Stimulated activated CD4-positive, alpha-beta T cell treated with anti-CD3 and anti-CD28 coated beads, TNF-alpha, amount 100 ng/mL, for 48 hours (primary cell): ENCODE results near the gene DAPK1.
"Not testable (repeated sequence)": the region's sequence is repeated elsewhere in the genome, so short reads cannot be mapped to it uniquely, and the experiment has no call there.

Source experiments
- DNase-seq, 3 donors: peaks; one replicate each; pipeline ENCODE4 v3.0.0-alpha.2; 2020; ENCODE audit warnings: low read depth in 3 of 3

Gene DAPK1

DNA sequence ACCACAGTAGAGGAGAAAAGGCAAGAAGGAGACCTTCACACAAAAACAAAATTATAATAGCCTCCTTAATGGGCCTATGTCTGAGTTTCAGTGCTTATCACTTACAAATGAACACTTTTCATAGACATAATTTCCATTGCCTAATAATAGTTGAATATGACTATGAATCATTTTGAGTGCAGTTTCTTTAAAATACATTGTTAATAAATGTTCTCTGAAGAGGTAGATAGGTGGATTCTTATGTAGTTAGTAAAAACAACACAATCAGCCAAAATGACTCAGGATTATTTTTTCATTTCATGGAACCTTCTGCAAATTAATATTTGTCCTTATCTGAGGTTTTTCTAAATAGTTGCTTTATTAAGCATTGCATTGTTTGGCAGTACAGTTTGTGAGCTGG lies 45.6 kb downstream of the DAPK1 start:
- DNase-seq = no peak

DNA sequence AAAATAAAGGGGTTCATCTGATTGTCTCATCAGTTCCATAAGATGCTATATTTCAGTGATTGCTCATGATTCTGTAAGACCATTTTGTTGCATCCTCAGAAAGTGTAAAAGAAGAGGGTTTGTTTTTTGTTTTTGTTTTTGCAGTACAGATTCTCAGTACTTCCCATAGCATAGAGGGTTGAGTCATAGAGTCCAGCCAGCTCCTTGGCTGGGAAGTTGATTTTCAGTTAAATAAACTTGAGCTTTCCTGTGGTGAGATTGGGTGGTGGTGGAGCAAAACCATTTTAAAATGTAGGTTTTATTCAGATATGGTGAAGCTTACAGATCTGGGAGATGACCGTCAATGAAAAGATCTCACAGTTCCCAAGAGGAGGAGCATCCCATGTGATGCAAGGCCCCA lies 48.2 kb downstream of the DAPK1 start:
- DNase-seq = no peak

DNA sequence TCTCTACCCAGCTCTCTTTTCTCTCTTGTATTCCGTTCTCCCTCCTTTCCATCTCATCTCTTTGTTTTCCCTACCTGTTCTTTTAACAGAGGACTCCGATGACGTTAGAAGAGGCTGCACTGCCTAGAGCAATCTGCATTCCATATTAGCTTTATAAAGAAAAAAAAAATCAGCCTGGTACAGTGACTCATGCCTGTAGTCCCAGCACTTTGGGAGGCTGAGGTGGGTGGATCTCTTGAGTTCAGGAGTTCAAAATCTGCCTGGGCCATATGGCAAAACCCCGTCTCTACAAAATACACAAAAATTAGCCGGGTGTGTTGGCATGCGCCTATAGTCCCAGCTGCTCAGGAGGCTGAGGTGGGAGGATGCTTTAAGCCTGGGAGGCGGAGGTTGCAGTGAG lies 49.0 kb downstream of the DAPK1 start:
- DNase-seq = no peak

DNA sequence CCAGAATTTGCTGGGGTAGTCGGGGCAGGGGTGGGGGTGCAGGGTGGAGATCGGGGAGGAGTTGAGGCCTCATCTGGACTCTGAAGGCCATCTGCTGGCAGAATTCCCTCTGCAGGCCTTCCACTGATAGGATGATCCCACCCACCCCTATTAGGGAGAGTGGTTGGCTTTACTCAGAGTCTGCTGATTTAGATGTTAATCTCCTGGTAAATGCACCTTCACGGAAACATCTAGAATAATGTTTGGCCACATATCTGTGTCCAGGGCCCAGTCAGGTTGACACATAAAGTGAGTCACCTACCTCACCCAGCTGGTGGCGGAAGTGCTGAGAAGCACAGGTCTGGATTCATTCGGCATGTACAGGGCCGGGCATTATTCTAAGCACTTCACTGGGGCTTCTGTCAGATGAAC lies 50.0 kb downstream of the DAPK1 start:
- no peak for DNase-seq

DNA sequence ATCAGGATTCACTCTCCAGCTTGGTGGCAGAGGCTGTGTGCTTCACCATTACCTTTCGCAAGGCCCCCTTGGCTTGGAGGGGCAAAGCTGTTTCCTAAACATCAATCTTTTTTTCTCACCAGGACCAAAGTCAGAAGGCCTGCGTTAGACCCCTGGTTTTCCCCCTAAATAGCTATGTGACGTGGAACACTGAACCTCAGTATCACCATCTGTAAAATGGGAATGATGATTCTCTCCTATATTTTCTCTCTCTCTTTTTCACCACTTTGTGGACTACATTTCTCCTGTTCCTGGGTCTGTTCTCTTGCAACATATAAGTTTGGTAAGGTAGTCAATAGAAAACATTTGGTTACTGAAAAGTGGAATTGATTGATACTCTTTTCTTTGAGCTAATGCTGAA lies 50.5 kb downstream of the DAPK1 start:
- no peak for DNase-seq

DNA sequence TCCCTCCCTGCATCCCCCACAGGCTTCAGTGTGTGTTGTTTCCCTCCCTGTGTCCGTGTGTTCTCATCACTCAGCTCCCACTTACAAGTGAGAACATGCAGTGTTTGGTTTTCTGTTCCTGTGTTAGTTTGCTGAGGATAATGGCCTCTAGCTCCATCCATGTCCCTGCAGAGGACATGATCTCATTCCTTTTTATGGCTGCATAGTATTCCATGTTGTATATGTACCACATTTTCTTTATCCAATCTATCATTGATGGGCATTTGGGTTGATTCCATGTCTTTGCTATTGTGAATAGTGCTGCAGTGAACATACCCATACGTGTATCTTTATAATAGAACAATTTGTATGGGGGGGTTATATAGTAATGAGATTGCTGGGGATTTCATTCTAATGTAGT lies 51.4 kb downstream of the DAPK1 start:
- not testable (repeated sequence) for DNase-seq

DNA sequence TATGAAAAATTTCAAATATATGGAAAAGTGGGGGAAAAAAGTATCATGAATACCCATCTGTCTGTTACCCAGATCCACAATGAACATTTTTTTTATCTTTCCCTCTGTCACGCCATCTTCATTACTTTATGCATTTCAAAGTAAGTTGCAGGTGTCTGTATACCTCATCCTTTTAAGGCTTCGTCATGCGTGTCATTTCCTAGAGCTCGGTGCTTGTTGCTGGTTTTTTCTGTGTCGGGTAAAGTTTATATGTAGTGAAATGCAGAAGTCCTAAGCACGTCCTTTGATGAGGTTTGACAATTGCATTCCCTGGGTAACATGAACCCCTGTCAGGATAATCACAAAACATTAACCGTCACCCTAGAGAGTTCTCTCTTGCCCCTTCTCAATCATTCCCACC lies 52.1 kb downstream of the DAPK1 start:
- DNase-seq = no peak

DNA sequence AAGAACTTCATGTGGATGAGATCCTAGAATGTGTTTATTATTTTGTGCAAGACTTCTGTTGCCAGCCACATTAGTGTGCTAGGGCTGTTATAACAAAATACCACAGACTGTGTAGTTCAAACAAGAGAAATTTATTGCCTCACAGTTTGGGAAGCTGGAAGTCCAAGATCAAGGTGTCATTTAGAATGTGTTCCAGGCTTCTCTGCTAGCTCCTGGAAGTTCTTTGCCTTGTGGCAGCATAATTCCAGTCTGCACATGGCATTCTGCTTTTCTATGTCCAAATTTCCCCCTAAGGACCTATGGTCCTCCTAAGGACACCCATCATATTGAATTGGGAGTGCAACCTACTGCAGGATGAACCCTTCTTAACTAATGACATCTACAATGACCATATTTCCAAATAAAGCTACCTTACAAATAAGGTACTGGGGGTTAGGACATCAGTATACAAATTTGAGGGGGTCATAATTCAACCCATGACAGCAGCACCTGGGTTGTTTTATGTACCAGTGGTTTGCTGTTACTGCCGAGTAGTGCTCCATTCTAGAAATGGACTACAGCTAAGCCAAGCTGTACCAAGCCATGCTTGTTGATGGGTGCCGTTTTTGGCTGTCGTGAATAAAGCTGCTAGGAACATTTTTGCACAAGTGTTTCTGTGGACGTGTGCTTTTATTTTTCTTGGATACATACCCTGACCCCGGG lies 52.7 kb downstream of the DAPK1 start:
- no peak for DNase-seq

DNA sequence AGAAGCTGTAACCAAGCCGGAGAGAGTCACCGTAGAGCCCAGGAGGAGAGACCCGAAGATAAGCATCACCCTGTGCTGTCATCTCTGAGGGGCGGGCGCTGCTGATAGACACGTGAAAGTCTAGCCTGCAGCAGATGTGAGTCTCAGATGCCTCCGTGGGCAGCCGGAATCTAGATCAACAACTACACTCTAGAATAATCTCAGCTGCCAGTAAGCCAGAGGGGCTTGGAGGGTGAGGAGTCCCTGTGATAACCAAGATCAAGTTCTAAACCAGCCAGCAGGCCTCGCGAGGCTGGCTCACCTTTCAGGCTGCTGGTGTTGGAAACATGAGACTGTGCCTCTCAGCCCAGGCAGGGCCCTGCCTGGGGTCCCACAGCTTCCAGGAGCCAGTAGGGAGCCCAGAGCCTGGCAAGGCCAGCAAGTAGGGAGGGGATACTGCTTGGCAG lies 54.1 kb downstream of the DAPK1 start:
- no peak for DNase-seq

DNA sequence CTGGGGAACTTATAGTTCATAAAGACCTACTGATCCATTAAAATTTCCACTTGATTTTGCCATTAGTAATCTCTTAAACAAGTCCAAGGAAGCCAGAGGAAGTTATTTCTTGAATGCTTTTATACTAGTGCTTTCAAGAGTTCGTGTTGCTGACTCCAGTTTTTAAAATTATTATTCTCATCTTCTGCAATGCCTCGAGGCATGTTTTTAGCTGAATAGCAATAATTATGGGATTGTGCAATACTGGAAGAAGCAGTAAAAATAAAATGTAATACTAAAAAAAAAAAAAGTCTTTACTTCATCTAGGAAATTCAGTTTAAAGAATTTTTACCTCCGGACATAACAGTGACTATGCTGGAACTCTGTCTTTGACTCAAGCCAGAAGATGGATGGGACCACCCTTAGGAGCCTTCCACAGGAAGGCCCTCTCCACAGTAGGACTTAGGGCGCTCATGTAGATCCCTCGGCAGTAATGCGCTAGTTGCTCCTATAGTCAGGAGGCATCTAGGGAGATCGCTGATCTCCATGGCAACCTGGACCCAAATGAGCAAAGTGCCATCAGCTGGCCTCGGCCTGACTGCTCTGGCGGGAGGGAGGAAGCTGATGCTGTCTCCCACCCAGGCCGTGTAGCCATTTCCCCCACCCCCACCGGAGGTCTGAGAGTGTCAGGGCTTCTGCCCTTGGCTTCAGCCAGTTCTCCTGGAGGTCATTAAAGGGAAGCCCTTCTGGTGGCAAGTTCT lies 56.7 kb downstream of the DAPK1 start:
- DNase-seq = no peak

DNA sequence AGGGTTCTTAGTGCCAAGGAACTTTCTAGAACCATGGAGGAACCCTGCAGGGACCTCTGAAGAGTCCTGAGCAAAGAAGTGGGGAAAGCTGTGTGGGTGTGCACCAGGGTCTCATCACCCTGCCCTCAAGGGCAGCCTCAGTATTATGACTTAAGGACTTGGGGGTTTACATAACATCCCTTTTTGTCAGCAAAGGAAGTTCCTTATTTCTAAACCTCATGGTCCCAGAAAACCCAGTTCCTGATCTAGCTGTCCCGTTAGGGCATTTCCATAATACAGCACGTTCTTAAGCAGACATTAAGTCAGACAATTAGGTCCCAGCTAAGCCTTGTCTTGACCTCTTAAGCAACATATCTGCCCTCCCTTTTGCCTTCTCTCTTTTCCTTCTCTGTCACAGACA lies 57.3 kb downstream of the DAPK1 start:
- DNase-seq = no peak

DNA sequence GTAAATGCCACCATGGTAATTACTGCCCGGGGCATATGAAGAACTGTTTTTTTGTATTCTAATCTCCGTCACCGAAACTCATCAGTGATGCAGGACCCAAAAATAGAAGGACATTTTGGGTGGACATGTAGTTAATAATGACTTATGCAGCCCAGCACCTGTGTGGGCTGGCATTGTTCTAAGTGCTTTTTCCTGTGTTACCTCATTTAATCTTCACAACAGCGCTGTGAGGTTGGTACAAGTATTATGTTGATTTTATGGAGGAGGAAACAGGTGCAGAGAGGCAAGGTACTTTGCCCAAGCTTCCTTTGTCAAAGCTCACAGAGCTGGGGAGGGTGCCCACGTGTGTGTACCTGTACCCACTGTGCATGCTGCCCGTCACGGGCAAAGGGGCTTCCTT lies 58.4 kb downstream of the DAPK1 start:
- DNase-seq = no peak

DNA sequence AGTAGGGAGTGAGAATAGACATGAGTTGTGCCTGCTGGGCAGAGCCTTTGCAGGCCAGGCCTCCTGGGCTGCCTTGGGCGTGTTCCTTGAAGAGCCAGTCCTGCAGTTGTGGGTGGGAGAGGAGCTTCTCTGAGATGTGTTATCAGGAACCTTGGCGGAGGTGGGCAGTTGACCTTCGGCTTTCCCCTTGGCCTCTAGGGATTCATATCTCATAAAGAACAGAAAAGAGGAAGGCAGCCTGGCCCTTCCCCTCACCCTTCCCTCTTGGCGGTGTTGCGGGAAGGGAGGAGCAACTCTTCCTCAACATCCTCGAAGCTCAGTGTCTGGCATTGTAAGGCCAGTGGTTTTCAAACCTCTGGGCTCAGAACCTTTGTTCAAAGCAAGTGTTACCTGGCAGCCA lies 59.2 kb downstream of the DAPK1 start:
- DNase-seq = no peak

DNA sequence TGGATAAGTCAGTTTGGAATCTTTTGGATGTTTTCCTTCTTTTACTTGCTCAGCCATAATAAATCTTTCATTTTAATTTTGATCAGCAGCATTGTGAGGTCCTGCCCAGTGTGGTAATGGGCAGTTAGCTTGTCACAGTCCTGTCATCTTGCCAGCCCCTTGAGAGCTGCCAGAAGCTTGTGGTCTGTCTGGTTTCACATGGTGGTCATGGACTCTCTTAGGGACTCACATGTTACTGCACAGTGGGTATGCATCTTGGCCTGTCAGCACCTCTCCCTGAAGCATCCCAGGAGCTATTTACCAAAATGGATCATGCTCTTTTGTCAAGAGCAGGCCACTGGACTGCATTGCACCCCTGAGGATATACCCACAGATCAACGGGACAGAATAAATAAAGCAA lies 60.3 kb downstream of the DAPK1 start:
- DNase-seq = no peak

DNA sequence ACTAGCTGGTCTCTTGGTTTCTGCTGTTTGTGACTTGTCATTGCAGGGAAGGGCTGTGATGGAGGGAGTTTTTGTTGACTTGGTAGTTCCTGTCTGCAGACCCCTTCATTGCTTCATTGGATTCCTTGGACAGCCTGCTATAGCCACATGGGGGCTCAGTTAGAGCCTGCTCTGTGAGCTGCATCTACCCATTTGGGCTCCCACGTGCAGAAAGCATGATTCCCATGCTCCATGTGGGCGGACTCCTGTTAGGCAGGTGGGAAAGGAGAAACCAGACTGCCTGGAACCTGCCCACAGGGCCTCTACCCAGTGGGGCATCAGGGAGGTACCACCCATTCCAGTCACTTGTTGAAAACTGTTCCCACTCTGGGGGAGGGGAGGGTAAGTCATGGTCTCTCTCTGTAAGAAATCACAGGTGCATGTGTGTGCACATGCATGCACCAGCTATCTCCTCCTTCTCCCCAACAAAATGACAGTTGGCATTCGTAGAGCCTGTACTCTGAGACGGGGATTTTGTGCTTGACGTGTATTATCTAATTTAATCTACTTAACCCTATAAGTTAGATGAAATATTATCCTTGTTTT lies 61.0 kb downstream of the DAPK1 start:
- DNase-seq = no peak

DNA sequence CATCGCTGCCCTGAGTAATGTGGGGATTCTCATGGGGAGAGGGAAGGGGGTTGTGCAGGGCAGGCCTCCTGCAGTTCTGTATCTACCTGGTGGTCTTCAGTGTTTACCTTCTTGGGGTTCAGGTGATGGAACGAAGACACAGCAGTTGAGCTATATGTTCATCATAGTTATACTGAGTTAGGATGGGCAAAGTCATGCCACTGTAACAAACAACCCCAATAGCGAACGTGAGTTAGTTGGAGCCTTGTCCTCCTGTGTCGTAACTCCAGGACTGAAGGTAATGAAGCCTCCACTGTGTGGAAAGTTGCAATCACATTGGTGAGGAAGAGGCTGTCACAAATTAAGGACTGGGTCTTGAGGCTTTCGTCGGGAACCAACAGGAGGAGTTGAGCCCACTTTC lies 64.4 kb downstream of the DAPK1 start:
- no peak for DNase-seq

DNA sequence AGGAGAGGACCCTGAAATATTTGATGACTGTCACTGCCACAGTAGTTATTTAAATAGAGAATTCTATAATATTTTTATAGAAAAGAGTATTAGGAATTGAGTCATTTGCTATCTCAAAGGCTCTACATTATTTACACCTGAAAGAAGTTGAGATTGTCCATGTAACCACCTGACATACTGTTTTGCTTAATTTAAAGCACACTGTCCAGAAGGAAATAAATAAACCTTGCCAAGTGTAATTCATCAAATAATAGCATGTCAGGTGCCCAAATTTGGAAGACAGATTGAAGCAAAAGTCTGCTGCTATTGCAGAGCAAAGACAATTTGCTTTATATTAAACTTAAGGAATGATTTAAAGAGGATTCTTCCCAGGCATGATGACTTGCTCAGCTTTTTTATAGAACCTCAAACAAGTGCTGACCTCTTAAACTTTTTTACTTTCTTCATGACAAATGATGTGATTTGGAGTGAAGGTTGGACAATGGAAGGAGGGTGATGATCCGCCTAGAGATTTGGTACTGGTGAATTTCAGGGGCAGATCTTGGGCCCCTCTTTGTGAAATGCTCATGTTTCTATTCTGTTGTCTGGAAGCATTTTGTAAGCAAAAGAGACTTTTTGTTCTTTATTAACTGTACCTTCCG lies 65.0 kb downstream of the DAPK1 start:
- no peak for DNase-seq

DNA sequence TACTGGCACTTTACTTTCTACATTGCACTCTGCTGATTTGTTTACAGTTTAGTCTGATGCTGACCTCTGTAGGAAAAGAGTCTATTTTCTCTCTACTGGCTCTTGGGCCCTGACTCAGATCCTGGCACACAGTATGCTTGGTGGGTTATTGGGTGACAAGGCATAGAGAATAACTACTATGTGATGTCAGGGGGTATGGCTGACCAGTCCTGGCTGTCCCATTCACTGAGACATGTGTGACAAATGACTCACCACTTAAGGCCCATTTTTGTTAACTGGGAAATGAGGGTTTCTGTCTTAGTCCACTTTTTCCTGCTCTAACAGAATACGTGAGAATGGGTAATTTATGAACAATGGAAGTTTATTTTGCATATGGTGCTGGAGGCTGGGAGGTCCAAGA lies 66.4 kb downstream of the DAPK1 start:
- no peak for DNase-seq

DNA sequence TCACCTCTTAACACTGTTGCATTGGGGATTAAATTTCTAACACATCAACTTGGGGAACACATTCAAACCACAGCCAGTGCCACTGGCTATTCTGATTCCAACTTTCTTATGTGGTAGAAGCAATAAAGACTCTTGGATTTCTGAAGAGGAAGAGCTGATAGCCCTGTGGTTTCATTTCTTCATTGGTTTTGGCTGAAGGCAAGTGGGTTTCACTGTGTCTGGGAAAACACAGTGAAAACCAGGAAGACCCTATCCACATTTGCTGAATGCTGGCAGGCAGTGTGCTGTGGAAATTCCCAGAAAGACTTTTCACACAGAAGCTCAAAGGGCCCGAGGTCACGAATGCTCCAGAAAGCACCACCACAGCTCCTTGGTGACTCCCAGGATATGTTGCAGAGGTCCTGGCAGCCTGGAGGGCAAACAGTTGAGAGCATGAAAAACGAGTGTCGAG lies 67.1 kb downstream of the DAPK1 start:
- no peak for DNase-seq

DNA sequence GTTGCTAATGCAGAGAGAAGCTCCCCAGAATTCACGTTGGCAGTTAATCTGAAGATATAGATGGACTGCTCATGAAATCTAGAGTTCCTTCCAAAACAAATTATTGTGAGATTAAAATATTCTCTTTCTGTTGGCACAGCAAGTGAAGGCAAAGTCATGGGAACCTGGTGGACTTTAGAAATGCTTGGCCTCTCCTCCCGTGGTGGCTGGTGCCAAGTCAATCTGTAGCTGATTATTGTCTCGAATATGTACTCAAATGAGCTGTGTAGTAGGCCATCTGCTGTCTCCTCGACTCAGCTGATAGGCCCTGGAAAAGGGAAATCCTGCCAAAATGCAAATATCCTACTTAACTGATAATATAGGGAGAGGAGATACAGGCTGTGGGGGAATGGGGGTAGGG lies 69.3 kb downstream of the DAPK1 start:
- no peak for DNase-seq

DNA sequence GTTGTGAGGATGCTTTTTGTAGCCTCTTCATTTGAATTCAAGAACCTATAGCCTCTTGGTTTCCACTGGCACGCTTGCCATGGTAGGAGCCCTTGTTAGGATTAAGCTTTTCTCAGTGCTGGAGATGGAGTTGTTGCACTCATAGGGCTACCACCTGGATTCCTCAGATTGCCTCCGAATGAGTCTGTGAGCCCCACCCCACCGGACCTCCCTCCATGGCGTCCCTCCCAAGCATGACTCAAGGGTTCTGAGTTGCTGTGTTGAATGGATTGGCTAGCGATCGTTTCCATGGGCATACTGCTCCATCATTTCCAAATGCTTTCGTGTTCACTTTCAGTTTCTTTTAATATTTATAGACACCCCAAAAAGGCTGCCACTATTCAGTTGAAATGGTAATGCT lies 69.9 kb downstream of the DAPK1 start:
- DNase-seq = no peak

DNA sequence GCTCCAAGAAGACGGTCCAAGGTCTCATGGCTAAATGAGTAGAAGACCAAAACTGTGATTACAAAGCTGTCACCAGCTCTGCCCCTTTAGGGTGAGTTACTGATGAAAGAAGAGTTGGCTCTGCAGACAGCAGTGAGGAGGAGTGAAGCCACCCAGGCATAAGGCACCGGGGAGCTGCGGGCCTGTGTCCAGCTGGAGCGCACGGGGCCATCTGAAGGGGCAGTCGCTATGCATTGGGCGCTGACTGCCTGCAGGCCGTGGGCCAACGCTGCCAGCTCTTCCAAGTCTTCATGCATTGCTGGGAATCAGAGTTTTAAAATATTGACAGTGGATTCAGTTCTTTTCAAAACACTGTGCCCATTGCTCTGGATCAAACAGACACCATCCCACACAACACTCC lies 70.3 kb downstream of the DAPK1 start:
- no peak for DNase-seq

DNA sequence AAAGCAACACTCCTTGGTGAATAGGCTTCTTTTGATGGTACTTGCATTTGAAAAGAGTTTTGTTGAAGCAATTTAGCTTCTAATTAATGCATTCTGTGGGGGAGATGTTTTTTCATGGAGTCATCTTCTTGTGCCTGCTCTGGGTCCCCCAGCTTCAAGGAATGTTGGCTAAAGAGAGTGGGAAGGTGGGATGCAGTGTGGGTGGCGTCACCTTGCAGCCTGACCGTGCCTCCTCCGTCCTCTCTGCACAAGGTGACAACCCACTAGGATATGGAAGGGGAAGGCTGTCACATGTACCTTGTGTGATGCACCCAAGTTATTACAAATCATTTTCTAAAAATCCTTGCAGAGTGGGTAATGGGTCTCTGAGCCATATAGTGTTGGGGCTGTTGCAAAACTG lies 70.7 kb downstream of the DAPK1 start:
- DNase-seq = no peak
